MG63 (cell line): Measurements from ENCODE around the gene PIP4K2B. TPM values are rescaled to one million over a fixed set of nuclear protein-coding genes. Genes with fewer than 3 reads are reported as not detected.
A peak's percentile ranks its signal among the peaks of the same experiment; 100 is the strongest.
"Not testable (repeated sequence)": the region's sequence is repeated elsewhere in the genome, so short reads cannot be mapped to it uniquely, and the experiment has no call there.

Source experiments
- DNase-seq: peaks from one replicate; pipeline ENCODE4 v3.0.0-alpha.2; 2020
- H3K27me3 ChIP-seq: fragments of 250-450 bp; sonication (Bioruptor Pico); 2 replicates; pipeline ENCODE4 v1.5.1; 2020; ENCODE audit warnings: mild to moderate bottlenecking, moderate library complexity
- H3K36me3 ChIP-seq: fragments of 250-450 bp; sonication (Bioruptor Pico); 2 replicates; pipeline ENCODE4 v1.5.1; 2020; ENCODE audit warnings: mild to moderate bottlenecking, moderate library complexity
- H3K4me3 ChIP-seq: fragments of 250-450 bp; sonication (Bioruptor Pico); 2 replicates; pipeline ENCODE4 v1.5.1; 2020; ENCODE audit warnings: mild to moderate bottlenecking, moderate library complexity
- H3K9me3 ChIP-seq: fragments of 250-450 bp; sonication (Bioruptor Pico); 2 replicates; pipeline ENCODE4 v1.5.1; 2020; ENCODE audit warnings: mild to moderate bottlenecking, moderate library complexity
- total RNA-seq: library from RNA; depleted of rRNA; stranded (reverse); fragments of >200 nt; shearing (Covaris generic); gene quantifications from 2 replicates; pipeline ENCODE4 v1.2.3, GENCODE V29; 2014; ENCODE audit warnings: low replicate concordance

The PIP4K2B gene
- total RNA-seq, 1 experiment from 2014 or later: 49.1 TPM

DNA sequence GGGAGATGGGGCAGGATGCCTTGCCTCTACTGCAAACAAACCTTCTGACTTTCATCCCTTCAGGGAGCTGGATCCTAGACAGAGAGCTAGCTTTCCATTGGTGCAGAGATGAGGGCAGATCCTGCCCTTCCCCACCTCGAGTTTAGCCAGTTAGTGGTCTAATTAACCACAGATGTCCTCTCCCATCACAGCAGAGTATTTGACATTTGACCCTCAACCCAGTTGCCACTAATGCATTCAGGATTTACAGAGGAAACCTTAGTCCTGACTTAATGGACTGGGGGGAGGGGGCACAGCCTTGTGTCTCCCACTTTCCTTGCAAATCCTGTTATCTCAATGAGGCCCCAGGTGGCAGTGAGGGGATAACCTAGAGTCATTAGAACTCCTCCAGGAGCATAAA is 10.2 kb downstream of the PIP4K2B start:
- no peak for DNase-seq
- Histone ChIP-seq H3K27me3 (no peaks in the 10 kb centered on the region), H3K9me3 (no peaks in the 10 kb centered on the region), H3K4me3 (no peak overlapping the region), H3K36me3 (peaks cover 45% of the 10 kb centered on the region)

DNA sequence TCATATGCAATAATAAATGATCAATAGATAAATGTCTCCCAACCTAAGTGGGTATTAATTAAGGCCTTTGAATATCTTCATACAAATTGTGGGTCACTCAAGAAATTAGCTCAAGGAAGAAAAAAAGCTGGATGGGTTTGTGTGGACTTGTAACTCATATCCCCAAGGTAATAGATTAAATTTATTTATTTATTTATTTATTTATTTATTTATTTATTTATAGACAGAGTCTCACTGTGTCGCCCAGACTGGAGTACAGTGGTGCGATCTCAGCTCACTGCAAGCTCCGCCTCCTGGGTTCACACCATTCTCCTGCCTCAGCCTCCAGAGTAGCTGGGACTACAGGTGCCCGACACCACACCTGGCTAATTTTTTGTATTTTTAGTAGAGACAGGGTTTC is 11.4 kb downstream of the PIP4K2B start:
- H3K27me3 ChIP-seq, H3K9me3 ChIP-seq, H3K4me3 ChIP-seq, DNase-seq: not testable (repeated sequence)
- H3K36me3 ChIP-seq: peaks cover 50% of the 10 kb centered on the region

DNA sequence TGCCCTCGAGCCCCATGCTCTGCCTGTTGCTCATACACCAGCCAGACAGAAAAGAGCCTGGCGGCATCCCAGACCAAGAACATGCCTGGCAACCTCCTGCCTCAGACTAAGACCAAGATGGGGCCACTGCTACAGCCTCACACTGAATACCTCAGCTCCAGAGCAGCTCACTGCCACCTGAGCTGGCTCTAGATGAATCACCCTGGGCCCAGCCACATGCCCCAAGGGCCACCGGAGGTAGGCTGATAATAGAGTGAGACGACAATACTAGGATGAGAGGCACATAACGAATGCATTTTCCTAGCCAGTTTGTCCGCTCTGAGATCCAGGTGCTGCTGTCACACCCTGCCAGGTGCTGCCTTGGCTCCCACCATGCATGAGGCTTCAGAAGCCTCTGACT is 13.0 kb downstream of the PIP4K2B start:
- Histone ChIP-seq H3K36me3 (peaks cover 58% of the 10 kb centered on the region), H3K4me3 (no peak overlapping the region), H3K9me3 (no peaks in the 10 kb centered on the region), H3K27me3 (no peaks in the 10 kb centered on the region)
- no peak for DNase-seq

DNA sequence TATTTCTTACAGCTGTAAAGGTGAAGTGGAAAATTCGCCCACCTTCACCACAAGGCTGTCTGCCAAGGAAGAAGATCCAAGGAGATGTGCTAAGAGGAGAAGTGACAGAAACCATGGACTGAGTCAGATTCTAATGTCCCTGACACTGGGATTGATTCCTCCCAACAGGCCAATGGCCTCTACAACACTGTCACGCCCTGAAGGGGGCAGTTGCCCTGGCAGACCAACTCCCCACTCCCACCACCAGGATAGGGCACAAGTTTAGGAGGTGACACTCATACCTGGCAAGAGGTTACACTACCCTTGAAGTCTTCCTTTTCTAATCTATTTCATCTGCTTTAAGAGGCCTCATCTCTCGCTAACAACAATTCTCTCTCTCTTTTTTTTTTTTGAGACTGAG is 16.1 kb downstream of the PIP4K2B start:
- Histone ChIP-seq H3K27me3 (no peaks in the 10 kb centered on the region), H3K4me3 (no peak overlapping the region), H3K36me3 (peaks cover 90% of the 10 kb centered on the region), H3K9me3 (no peaks in the 10 kb centered on the region)
- no peak for DNase-seq

DNA sequence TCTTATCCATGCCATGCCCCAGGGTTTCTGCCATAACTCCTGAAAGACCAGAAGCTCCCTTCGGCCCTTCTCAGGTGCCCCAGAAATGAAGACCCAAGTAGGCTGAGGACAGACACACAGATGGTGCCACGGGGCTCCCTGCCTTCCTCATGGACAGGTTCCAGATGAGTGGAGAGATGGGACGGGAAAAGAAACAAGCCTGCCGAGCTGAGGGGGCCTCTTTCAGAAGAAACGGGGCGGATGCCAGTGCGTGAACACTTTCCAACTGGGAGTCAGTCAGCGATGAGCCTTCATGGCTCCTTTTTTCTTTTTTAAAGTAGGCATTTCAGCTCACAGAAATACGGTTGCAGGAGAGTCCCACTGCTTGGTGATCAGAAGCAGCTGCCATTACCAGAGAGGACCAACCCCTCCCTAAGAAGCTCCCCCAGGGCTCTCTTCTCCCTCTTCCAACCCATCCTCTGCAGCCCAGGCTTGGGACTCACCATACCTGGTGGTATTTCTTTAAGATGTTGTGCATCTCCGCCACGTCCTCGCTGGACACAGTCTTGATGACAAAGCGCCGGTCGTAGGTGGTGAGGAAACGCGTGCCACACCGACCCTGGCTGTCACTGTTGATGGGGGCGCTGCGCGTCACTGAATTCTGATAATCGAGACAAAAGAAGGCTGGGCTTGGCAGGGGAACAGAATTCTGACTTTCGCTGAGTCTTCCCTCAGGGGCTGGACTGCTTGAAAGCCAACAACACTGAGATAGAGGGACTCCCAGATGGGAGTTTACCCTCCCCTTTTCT is 19.2 kb downstream of the PIP4K2B start:
- H3K36me3 ChIP-seq: peaks cover 92% of the 10 kb centered on the region
- H3K27me3 ChIP-seq: no peaks in the 10 kb centered on the region
- no peak for DNase-seq
- no peak overlapping the region for H3K4me3 ChIP-seq
- no peaks in the 10 kb centered on the region for H3K9me3 ChIP-seq

DNA sequence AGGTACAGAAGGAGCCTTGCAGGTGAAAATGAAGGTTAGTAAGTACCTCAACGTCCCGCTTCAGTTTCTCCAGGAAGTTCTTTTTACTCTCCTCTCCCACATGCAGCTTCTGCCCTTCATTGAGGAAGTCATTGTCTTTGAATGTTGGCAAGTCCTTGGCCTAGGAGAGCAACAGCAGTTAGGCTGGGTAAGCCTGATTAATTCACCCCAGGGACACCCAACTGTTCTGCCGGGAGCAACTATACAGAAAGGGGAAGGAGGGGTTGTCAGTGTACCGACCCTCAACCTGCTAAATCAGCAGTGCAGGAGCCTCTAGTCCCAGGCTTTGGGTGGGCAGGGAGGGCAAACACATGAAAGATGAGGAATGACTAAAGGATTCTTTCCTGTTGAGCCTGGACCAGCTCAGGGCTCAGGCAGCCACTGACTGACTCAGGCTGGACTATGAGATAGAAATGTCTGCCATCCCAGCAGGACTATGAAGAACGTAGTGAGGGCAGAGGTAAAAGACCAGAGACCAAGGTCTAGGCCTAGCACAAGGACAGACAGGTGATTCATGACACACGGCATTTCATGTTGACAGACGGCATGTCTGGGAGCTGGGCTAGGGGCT is 21.6 kb downstream of the PIP4K2B start:
- DNase-seq: no peak
- peaks cover 97% of the 10 kb centered on the region for H3K36me3 ChIP-seq
- H3K9me3 ChIP-seq: no peaks in the 10 kb centered on the region
- no peaks in the 10 kb centered on the region for H3K27me3 ChIP-seq
- H3K4me3 ChIP-seq: no peak overlapping the region

DNA sequence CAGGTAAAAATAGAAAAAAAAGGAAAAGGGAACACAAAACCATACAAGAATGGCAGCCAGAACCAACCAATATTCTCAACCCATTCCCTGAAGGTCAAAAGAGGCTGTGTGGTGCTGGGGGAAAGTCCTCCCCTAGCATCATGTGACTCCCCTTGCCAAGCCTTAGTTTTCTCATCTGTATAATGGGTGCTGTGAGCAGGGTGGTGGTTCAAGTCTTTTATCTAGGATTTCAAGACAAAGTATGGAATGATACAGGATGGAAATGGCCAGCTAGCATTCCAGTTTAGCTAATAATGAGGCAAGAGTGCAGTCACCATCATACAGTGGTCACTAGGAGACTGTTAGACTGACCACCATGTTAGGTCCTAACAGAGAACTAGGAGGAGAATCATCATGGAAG is 26.1 kb downstream of the PIP4K2B start:
- Histone ChIP-seq H3K9me3 (no peaks in the 10 kb centered on the region), H3K4me3 (no peak overlapping the region), H3K27me3 (no peaks in the 10 kb centered on the region), H3K36me3 (peaks cover 91% of the 10 kb centered on the region)
- DNase-seq: no peak

DNA sequence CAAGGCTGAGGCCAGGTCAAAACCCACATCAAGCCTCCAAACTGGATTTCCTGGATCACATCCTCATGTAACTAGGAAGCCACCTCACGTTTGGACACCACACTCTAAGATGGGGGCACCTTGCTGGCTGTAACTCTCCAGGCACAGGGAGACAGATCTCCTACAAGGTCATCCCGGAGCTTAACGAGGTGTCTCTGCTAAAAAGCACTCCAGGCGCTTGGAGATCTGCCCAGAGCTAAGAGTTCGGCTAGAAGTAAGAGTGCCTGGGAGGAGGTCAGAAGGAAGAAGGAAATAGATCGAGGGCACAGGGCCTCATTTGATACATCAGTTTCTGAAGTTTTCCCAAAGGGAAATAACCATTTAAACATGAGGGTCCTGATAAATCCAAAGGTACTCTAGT is 30.9 kb downstream of the PIP4K2B start:
- no peak for DNase-seq
- Histone ChIP-seq H3K36me3 (peaks cover 90% of the 10 kb centered on the region), H3K27me3 (no peaks in the 10 kb centered on the region), H3K9me3 (no peaks in the 10 kb centered on the region), H3K4me3 (no peak overlapping the region)

DNA sequence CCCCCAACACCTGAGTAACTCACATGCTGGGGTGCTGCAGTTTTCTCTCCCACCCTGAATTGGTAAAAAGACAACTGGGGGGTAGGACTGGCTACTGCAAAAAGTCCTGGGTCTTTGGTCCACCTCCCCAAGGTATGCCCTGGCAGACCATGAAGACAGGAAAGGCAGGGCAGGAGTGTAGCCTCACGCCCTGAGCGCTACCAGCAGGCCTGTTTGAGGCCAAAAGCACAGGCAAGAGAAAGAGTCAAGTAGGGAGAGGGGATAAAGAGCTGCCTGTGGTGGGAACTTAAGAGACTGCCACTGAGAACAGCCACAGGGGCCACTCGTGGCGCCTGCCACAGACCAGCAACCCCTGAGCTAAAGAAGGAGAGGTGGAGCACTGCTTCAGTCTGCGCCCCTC is 33.0 kb downstream of the PIP4K2B start:
- Histone ChIP-seq H3K9me3 (no peaks in the 10 kb centered on the region), H3K27me3 (no peaks in the 10 kb centered on the region), H3K36me3 (peaks cover 87% of the 10 kb centered on the region), H3K4me3 (no peak overlapping the region)
- no peak for DNase-seq

DNA sequence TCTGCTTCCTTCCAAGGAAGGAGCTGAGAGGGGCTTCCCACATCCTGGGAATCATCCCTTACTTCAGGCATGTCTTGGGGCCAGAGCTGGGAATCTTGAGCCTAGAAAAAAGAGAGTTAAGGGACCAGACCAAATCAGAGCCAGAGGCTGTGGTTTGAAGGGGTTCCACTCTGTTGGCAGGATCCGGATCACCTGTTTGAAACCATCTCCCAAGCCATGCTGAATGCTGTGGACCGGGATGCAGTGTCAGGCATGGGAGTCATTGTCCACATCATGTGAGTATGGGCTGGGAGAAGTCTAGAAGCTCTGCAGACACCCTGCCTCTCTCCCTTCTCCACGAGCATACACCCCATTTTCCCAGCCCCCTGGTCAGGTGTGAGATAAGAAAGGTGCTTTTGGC is 37.1 kb downstream of the PIP4K2B start:
- H3K36me3 ChIP-seq: peaks cover 91% of the 10 kb centered on the region

DNA sequence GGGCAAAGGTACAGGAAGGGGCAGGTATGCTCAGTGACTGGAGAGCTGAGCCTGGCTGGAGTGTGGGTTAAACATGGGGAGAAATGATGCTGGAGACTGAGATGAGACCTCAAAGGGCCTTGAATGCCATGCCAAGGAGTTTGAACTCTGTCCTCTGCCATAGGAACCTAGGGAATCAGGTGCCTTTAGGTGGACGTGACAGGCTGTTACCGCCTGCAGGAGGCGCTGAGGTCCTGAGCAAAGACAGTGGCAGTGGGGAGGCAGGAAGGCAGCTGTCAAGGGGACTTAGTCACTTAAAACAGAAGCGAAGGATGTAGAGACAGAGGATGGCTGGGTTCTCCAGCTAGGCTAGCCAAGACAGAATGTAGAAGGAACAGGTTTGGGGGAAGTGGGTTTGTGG is 37.7 kb downstream of the PIP4K2B start:
- no peak overlapping the region for H3K4me3 ChIP-seq
- peaks cover 89% of the 10 kb centered on the region for H3K36me3 ChIP-seq
- no peaks in the 10 kb centered on the region for H3K9me3 ChIP-seq
- no peaks in the 10 kb centered on the region for H3K27me3 ChIP-seq
- peak; percentile 24 for DNase-seq

More for the DNA sequence above, 37.1 kb downstream of the PIP4K2B start:
- DNase-seq: no peak
- Histone ChIP-seq H3K4me3 (no peak overlapping the region), H3K9me3 (no peaks in the 10 kb centered on the region), H3K27me3 (no peaks in the 10 kb centered on the region)

DNA sequence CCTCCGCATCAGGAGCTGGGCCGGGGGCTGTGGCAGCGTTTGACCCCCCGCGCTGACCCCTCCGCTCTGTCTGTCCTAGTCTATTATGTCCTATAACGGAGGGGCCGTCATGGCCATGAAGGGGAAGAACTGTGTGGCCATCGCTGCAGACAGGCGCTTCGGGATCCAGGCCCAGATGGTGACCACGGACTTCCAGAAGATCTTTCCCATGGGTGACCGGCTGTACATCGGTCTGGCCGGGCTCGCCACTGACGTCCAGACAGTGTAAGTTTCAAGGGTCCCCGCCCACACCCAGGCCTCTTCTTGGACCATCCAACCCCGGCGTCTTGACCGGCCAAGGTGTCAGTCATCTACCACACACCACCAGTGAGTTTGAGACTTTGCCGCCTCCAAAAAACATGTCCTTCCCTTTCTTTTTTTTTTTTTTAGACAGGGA is 46.3 kb downstream of the PIP4K2B start:
- Histone ChIP-seq H3K4me3 (peak overlapping the region; percentile 76), H3K36me3 (peaks cover 44% of the 10 kb centered on the region), H3K9me3 (no peaks in the 10 kb centered on the region), H3K27me3 (no peaks in the 10 kb centered on the region)
- DNase-seq: no peak

DNA sequence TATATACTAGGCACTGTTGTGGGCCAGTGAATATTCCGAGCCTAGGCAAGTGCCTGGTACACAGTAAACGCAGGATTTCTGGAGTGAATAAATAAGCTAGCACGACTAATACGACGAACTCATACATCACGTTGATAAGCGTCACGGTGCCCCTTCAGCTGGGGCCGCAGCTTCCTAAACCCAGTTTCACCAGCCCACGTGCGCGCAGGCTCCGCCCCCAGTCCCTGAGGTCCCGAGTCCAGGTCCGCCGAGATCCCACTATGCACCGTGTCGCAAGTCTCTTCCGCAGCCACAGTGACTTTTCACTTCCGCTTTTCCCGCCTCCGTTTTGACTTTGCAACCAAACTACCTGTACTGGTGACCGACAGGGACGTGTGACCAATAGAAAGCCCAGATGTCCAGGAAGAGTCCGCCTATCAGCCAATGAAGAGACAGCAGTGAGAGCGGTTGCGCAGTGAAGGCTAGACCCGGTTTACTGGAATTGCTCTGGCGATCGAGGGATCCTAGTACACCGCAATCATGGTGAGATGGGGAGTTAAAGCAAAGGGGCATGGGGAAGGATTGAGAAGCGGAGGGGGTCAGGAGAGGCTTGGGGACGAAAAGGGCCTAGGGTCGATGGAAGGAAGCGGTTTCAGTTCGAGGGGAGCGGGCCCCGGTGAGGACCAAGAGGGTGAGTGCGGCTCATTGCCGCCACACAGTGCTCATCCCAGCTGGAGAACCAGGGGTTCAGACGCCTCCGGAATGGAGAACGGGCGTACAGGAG is 46.9 kb downstream of the PIP4K2B start, which contains the start of gene PSMB3:
PSMB3 (plus strand) TSS at position 434 of the 763 bp plus-strand sequence; CDS start at position 520, 86 bp downstream.
- Histone ChIP-seq H3K9me3 (no peaks in the 10 kb centered on the region), H3K27me3 (no peaks in the 10 kb centered on the region), H3K4me3 (peak within 1 kb of the TSS; percentile 76), H3K36me3 (peaks cover 41% of the 10 kb centered on the region)
- peak; percentile 99 for DNase-seq

DNA sequence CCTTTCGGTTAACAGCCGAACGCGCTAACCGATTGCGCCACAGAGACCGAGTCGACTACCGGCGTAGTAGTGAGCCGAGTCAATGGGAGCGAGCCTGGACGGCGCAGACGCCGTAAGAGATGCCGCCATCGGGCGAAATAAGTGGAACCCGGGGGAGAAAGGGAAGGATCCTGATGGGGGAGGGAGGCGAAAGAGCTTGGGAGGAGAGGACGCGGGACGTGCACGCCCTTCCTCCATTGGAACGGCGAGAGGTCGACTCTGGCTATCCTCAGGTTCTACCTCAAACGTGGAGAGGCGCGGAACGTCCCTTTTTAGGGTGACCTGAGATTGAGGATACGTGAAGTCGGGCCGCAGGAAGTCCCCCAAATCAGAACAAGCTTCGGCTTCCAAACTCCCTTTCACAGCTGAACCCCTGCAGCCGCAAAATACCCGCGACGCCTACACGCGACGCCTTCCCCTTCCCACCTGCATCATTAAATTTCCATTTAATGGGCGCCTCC is 47.5 kb downstream of the PIP4K2B start:
- Histone ChIP-seq H3K36me3 (peaks cover 36% of the 10 kb centered on the region), H3K4me3 (peak overlapping the region; percentile 76), H3K9me3 (no peaks in the 10 kb centered on the region), H3K27me3 (no peaks in the 10 kb centered on the region)
- peak; percentile 77 for DNase-seq

DNA sequence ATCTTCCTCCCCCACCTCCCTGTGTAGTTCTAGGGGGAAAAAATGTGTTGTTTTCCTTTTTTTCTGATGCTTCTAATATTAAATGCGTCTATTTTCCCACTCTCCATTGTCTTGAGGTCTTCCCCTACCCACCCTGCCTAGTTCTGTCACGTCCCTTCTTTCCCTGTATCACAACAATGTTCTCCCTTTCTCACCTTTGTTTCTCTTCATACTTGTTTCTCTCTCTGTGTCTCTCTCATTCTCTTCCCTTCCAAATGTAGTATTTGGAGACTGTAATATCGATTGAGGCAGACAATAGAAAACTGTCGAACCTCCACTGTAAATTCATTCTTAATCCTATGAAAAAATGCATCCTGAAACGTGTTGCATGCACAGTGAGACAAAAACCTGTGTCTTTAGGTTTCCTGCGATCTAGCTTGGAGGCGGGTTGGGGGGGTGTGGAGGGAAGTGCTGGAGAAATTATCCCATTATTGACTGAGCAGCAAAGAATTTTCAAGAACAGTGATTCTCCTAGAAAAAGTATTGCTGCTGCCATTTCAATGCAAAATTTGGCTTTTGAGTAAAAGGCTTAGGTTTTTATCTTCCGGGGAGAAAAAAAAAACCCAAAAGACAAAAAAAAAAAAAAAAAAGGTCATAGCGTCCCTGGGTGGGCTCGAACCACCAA is 48.1 kb downstream of the PIP4K2B start:
- H3K4me3 ChIP-seq: peak overlapping the region; percentile 76
- peak; percentile 50 for DNase-seq
- no peaks in the 10 kb centered on the region for H3K27me3 ChIP-seq
- peaks cover 31% of the 10 kb centered on the region for H3K36me3 ChIP-seq
- no peaks in the 10 kb centered on the region for H3K9me3 ChIP-seq

DNA sequence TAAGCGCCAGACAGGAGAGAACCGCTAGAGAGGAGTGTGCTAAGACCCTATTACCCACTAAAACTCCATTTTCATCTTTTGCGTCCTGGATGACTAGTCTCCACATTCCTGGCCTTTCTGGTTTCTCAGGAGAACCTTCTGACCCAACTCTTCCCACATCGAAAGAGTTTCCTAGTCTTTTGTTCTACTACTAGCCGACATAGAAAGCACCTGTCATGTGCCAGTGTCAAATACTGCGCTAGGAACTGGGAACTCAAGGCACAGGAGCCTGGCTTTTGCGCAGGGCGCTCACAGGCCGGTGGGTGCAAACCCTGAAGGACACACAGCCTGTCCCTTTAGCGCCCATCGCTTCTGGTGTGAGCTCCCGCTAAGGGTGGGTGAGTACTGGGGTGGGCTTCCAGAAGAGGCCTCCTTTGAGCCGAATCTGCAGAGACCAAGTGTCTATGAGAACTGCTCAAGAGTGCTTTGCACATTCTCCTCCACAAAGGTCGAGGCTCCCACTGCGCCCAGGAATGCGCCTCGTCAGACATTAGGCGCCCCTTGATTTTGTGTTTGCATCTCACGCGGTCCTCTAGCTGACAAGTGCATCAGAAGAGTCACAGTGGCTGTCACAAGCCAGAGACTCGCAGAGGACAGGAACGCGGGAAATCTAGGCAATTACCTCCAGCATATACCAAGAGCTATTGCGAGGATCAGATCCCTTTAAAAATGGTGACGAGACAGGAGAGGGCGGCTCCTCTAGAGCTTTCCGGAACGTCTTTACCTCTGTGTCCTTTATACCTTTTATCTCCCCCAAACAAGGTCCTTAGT is 48.8 kb downstream of the PIP4K2B start:
- no peaks in the 10 kb centered on the region for H3K9me3 ChIP-seq
- DNase-seq: no peak
- H3K4me3 ChIP-seq: peak overlapping the region; percentile 53
- peaks cover 25% of the 10 kb centered on the region for H3K36me3 ChIP-seq
- no peaks in the 10 kb centered on the region for H3K27me3 ChIP-seq
